HTR-8/SVneo (cell line): Measurements from ENCODE around the gene CRABP1.

Source experiments
- DNase-seq: peaks from one replicate; pipeline ENCODE4 v3.0.0; 2011; ENCODE audit warnings: low spot score, mixed read lengths; ENCODE audit not compliant: insufficient read length
- FAIRE-seq: peaks from 2 replicates; lab custom pipeline; 2011; peaks lifted over from hg19 to GRCh38; lab: Jason Lieb, UNC

Gene CRABP1

DNA sequence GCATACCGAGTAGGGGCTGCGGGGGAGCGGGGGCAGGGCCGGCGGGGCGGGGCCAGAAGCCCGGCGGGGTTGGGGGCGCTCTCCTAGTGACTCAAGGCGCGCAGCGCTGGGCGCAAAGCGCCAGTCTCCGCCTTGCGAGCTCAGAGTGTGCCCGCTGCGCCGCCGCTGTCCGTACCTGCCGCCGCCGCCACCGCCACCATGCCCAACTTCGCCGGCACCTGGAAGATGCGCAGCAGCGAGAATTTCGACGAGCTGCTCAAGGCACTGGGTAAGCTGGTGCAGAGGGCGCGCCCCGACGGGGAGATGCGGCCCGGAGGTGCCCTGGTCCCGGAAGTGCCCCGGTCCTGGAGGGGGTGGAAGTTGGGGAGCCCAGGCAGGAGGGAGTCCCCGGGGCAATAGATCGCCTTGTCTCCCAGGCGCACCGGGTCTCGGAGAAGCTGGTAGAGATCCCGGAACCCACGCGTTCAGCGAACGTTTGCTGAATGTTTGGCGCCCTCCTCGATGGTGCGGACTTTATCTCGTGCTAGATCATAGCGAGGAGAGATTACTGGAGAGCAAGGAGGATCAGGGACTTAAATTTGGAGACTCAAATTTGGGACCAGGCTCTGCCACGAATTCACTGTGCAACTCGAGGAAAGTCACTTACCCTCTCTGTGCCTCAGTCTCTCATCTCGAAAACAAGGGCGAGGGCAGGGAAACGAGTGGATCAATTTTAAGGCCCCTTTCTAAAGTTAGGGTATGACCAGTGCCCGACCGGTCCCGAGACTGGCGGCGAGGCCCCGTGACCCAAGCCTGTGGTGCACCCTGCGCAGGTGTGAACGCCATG is at the start of gene CRABP1:
CRABP1 (plus strand) TSS at position 123 of the 826 bp plus-strand sequence; CDS start at position 199, 76 bp downstream.
- DNase-seq: no peak
- FAIRE-seq: no peak

DNA sequence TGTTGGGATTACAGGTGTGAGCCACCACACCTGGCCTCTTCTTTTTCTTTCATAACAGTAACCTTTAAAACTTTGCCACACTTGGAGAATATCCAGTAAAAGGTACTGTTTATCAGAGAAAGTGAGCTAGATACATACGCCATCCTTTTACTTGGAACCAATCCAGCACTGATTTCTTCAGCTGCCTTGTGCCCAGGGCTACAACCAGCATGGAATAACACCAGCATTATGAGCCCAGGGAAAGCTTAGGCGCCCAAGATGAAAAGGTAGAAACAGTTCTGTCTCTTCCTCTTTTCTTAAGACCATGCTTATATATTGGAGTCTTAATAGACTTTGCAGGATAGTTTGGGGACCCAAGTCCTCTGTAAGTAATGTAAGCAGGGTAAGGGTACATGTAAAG is 49.1 kb upstream of the CRABP1 start:
- FAIRE-seq (no peak), DNase-seq (no peak)

DNA sequence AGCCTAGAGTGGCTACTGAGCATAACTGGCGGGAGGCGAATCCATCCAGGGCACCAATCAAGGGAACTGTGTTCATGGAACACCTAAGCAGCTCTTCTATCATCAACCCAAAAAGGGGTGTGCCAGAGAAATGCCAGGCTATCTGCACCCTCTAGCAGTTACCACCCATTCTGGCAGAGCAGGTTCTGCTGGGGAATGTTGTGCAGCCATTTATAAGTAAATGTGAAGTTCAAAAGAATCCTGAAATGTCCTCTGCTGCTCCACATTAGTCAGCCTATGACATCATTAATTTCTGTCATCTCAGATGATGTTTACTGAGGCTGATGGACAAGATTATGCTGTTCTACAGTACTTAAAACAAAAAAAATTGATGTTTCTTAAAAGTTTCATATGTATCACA is 48.5 kb upstream of the CRABP1 start:
- no peak for DNase-seq
- FAIRE-seq: no peak

DNA sequence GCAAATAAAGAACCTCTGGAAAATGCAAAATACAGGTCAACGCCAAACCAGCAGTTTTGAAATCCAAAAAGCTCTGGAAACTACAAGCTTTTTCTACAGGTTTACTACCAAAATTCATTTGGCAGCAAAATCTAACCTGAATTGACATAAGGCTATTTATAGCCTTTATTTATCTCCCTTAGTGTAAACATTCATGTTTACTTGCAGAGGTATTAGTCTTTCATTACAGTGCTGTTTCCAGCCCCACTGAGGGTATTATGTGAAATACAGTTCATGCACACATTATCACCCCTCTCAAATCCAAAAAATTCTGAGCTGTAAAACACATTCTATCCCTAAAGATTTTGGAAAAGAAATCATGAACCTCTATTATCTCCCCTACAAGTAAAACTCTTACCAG is 47.9 kb upstream of the CRABP1 start:
- DNase-seq: no peak
- no peak for FAIRE-seq

DNA sequence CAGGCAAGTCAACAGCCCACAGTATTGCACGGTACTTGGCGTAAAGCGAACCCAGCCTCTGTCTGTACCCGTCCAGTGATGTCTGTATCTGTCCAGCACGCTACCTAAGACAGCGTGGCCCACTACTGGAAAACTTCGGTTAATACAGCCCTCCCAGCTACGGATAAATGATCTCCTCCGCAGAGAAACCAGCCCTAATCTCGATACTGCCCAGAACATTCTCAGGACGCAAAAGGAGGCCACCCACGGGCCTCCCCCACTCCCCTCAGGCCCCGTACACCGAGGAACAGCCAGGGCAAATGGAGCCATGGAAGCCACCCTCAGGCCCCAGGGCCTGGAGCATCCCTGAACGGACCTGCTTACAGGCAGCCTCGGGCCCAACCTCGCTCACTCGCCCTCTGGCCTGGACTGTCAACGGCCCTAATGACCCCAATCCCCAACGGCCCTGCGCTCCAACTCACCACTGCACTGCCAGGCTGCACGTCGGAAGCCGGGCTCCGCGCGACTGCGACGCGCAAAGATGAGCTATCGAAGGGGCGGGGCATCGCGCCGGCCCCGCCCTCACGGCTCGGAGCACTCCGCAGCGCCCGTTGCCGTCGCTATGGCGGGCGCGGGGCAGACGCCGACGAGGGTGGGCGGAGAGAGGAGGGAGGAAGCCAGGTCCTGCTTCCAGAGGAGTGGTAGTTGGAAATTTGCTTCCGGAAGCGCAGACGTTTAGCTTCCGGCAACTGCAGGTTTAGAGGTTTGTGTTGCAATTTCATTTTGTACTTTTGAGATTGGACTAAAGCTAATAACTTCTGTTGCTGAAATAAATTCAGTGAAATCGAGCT is 40.8 kb upstream of the CRABP1 start, which contains the start of gene SKIC8:
SKIC8 (minus strand) TSS at position 509 of the 830 bp plus-strand sequence. CDS start 3,923 bp downstream, outside the sequence.
- peak; percentile 89 for FAIRE-seq

DNA sequence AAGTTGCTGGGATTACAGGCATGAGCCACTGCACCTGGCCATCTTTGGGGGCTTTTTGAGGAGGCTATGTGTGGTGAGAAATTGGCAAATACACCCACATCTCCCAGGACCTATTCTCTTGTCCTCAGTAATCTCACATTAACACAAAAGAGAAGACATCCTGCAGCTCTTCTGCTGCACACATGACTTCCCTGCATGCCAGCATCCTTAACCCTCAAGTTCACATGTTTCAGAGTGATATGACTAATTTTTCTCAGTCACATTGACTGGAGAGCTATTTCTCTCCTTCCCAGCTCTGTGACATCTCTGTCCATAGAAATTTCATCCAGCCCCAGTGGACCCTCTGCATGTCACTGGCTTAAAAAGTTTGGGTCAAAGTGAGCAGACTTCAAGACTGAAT is 38.8 kb upstream of the CRABP1 start:
- no peak for FAIRE-seq
- DNase-seq: no peak

More for the DNA sequence above, 40.8 kb upstream of the CRABP1 start, which contains the start of gene SKIC8:
- DNase-seq: peak; percentile 91

DNA sequence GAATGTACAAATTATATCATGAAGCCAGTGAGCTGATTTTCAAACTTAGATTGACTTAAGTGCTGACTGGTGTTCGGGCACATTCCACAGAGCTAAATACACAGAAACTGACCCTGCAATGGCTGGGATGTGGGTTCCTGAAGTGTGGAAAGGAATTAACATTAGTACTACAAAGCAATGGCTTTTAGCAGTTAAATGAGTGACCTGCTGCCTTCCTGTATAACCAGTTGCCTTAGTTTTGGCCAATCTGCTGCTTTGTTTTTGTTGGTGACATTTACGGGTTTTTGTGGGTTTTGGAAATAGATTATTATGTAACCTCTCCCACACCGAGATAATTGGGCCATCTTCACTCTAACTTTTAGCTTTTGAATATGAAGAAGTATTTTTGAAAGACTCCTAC is 38.3 kb upstream of the CRABP1 start:
- DNase-seq (no peak), FAIRE-seq (no peak)

DNA sequence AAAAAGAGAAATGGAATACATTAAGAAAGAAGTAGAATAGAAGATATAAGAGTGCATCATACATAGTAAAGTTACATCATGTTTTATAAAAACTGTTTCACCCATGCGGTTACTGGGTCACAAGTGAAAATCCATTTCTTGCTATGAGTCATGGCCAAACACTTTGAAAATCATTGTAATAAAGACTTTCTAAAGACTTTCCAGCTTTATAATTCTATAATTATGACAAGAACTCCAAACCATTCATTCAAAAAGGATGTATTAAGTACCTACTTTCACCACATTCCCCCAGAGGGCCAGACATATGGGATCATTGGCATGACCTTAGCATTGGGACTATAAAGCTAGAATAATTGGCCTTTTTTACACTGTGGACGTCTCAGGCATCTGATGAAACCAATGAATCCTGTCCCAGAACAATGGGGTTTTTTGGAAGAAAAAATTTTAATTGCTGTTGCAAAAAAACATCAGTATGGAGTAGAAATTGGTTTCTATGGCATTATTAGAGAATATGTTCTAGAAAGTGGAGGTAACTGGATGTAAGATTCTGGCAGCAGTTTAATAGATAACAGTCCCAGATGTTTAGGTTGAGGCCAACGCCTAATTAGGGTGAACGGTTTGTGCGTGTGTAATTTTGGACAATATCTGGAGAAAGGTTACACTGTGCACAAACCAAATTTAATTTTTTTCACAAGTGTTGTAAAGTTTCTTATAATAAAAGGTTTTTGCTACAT is 37.4 kb upstream of the CRABP1 start:
- no peak for FAIRE-seq
- no peak for DNase-seq

DNA sequence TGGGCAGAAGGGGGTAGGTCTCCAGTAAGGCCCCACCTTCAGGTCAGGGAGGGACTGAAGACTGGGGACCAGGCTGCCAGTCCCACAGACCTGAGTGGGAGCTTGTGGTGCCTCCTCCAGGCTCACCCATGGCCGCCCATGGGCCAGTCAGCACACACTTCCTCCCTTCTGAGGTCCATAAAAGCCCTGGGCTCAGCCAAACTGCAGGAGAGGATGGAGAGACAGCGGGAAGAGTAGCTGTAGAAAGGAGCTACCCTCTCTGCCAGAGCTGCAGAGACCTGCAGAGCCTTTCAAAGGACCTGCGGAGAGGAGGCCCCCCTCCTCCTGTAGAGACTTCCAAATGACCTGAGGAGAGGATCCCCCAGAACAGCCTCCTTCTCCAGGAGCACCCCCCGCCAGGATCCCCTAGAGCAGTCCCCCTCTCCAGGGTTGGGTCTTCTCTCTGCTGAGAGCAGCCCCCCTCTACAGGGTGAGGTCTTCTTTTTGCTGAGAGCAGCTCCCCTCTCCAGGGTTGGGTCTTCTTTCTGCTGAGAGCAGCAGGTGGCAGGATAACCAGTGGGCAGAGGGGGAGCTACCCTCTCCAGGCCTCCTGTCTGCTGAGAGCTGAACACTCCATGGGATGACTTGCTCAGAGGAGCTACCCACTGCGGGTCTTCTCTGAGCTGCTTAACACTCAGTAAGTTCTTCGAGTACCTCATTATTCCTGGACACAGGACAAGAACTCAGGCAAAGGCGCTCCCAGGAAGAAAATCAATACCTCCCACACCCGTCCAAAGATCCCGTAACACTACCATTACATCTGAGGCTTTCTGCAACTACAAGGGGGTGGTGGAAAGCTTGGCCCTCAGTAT is 35.7 kb upstream of the CRABP1 start:
- DNase-seq (no peak), FAIRE-seq (no peak)

DNA sequence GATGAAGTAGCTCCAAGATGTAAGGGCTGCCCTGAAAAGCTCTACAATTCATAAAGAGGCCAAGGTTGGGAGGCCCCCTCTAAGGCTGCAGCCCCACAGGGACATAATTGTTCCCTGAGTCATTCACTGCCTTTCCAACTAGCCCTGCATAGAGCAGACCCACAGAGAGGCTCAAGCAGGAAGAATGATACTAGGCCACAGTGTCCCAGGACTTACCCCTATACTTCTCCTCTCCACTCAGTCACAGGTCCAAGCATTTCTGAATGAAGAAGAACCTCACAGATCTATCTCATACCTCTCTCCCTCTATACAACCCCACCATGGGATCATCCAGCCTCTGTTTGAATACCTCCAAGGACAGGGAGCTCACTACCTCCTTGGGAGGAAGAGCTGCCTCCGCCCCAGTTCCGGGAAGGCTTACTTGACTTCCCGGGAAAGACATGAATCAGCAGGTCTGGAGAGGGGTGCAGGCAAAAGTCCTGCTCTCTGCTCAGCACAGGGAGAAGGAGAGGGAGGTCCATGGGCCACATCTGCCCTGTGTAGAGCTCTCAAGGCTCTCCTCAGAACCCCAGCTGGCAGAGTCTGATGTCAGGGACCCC is 33.9 kb upstream of the CRABP1 start:
- DNase-seq: no peak
- FAIRE-seq: no peak

DNA sequence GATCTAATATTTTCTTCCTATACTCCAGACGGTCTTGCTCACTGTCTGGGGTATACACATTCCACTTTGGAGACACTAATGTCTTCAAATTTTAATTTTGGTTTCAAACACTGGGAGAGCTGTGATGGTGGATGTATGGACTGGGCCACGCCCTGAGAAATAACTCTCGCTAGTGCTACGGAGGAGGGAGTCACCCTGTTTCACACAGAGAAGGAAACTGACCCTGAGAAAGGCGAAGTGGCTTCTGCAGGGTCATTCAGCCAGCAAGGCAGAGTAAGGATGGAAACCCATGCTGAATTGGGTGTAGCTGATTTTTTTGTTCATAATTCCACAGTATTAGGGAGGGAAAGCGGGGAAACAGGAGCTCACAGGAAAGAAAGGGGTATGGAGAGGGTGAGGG is 32.2 kb upstream of the CRABP1 start:
- no peak for DNase-seq
- FAIRE-seq: no peak

DNA sequence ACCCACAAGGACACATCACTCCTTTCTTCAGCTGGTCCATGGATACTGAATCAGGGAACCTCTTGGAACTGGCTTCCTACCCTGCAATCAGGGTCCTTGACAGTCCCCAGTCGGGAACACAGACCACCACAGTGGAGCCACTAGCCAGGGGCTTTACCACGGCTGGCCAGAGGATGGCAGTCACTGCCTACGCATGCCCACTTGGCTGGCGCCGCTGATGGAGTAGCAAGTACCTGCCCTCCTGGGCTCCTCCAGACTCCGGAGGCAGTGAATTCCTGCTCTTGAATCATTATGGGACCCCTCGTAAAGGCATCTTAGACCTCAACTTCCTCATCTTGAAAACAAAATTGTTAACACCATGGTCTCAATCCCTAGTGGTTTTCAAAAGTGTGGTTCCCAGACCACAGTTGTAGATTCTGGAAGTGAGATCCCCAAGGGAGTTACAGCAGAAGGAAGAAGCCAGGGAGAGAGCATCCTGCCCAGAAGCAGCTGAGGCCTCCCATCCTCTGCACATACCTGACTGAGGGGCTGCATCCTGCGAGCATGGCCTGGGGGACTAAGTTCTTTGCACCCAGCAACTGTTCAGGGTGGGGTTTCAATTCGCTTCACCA is 31.6 kb upstream of the CRABP1 start:
- no peak for FAIRE-seq
- DNase-seq: peak; percentile 82

DNA sequence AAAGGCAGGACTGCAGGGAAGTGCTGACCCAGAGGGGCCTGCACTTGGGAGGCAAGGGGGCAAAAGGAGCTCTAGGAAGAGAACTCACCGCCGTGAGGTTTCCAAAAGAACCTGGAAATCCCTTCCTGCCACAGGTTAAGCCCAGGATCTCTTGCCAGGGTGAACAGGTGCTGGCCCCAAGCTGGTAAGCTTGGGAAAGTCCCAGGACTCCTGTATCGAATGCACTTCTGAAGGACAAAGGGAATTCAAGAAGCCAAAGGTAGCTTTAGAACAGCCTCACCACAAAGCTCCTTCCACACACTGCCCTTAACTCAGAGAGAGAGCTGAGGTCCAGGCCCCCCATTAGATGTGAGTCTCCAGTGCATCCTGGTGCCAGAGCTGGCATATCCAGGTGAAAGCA is 28.9 kb upstream of the CRABP1 start:
- no peak for FAIRE-seq

DNA sequence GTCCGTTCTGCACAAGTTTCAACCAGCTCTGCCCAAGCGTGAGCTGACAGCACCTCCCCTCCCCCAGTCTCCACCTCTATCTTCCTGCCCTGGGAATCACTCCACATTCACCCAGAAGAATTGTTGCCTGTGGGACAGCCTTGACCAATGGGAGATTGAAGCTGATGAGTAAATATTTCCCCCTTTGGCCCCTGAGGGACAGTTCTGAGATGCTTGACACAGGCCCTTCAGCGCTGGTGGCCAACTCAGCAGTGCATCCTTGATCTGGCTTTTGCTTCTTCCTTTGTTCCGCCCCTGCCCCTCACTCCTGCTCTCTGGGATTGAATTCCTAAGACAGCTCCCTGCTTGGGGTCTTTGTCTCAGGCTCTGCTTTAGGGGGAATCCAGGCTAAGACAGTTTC is 27.6 kb upstream of the CRABP1 start:
- FAIRE-seq: no peak
- no peak for DNase-seq

More for the DNA sequence above, 28.9 kb upstream of the CRABP1 start:
- DNase-seq: no peak

DNA sequence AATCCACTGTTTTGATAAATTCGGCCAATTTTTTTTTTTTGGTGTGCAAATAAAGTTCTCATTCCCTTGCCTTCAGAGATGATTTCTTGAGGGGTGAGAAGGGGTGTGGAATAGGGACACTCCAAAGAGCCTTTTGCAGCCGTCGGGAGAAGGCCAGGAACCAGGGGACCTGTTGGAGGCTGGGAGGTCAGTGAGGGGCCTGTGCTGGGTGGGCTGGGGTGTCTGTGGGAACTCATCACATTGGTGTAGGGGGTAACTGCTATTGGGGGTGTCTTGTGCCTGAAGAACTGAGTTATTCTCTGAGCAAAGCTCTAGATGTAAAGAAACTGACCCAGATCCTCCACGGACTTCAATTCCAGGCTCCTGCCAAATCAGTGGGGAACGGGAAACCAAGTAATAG is 27.2 kb upstream of the CRABP1 start:
- DNase-seq: no peak
- no peak for FAIRE-seq

DNA sequence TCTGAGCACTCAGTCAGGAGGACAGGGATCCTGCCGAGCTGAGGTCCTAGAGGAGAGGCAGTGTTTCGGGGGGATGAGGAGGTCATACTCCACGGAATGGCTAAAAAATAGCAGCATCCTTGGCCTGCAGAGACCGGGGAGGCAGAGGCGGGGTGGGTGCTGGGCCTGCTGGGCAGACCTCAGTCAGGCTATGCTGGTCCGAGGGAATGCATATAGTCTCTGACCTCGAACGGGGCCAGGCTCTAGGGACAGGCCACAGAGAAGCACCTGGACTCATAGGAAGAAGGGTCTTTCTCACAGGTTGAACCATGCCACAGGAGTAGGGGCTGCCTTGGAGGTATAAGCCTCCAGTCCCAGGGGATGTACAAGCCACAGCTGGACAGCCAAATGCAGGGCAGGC is 26.8 kb upstream of the CRABP1 start:
- DNase-seq (no peak), FAIRE-seq (no peak)

DNA sequence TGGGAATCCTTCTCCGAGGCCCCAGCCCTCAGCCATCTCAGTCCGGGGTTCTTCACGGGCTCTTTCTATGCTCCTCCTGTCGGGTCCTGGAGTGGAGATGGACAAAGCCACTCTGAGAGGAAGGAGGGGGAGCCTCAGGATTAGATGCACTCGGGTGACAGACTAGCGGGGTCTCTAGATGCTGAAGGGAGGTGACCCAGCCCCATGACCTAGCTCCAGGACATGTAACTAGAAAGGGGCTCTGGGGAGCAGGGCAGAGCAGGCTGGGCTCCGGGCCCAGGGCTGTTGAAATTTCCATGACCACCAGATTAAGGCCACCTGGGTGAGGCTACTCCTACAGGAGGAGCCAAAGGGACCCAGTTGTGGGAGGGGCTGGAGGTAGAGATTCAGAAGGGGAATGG is 26.0 kb upstream of the CRABP1 start:
- DNase-seq: no peak
- FAIRE-seq: no peak

DNA sequence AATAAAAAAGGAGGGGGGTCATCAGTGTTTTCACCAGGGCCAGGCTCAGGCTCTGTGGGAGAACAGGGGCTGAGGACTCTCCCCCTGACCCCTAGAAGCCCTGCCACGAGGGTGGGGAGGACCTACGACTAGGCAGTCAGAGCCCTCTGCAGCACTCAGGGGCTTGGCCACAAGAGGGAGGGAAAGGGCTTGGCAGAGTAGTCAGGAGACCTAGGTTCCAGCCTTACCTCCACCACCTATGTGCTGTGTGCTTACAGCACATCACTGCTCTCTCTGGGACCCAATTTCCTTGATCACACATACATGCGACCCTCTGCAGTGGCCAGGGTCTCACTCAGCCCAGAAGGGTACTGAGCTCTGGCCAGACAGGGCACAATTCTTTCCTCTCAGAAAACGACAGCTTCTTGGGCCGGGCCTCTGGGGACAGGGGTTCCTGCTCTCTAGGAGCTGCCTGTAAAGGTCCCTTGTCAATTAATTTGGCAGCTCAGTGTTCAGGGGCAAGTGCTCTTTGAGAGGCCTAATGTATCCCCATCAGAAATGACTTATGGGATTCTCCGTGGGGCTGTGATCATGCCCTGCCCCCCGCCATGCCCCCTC is 24.4 kb upstream of the CRABP1 start:
- no peak for FAIRE-seq
- DNase-seq: no peak
